IMR-90 (cell line): ENCODE measurements around the gene RBMS3. TPM values are rescaled to one million over a fixed set of nuclear protein-coding genes. Genes with fewer than 3 reads are reported as not detected.

ENCODE experiments used
- ATAC-seq: fragments of 200-7000 bp; cut with Tn5 transposase; 2 replicates; pipeline ENCODE4 v1.9.1; 2020; ENCODE audit warnings: low read depth, mild to moderate bottlenecking, moderate library complexity
- BruUV-seq: library from RNA; stranded (reverse); fragments of 400-500 nt; replicated peaks from 2 replicates; lab custom pipeline; 2021; lab: Mats Ljungman, UMichigan
- CTCF ChIA-PET: fragments of 300-600 bp; formaldehyde crosslinking; extraction: SDS; loops from one replicate; lab custom pipeline; 2021; ENCODE audit warnings: antibody characterized with exemption; lab: Yijun Ruan, JAX
- POLR2A ChIA-PET: fragments of 300-600 bp; sonication (Branson Sonifier 250); formaldehyde crosslinking; loops from one replicate; lab custom pipeline; 2022; ENCODE audit warnings: antibody characterized with exemption; ENCODE audit not compliant: unreplicated experiment; lab: Charles Lee
- DNase-seq: peaks from one replicate; pipeline ENCODE4 v3.0.0; 2013
- H2AFZ ChIP-seq: replicated peaks from 2 replicates; pipeline ENCODE3; 2013; ENCODE audit warnings: low read length, mild to moderate bottlenecking; ENCODE audit not compliant: poor library complexity
- H2AK5ac ChIP-seq: 2 replicates; pipeline ENCODE4 v1.6.1; 2013; ENCODE audit warnings: low read depth, low read length, inconsistent platforms
- H2AK9ac ChIP-seq: replicated peaks from 2 replicates; pipeline ENCODE3; 2013; ENCODE audit warnings: mild to moderate bottlenecking, low read depth, low read length, moderate library complexity; ENCODE audit not compliant: poor library complexity
- H2BK120ac ChIP-seq: 2 replicates; pipeline ENCODE4 v1.6.1; 2013; ENCODE audit warnings: low read depth, low read length, inconsistent platforms
- H2BK15ac ChIP-seq: 3 replicates; pipeline ENCODE4 v1.6.1; 2013; ENCODE audit warnings: low read depth, low read length, inconsistent platforms
- H2BK20ac ChIP-seq: 2 replicates; pipeline ENCODE4 v1.6.1; 2013; ENCODE audit warnings: low read depth, mild to moderate bottlenecking, inconsistent platforms, low read length, moderate library complexity
- H2BK5ac ChIP-seq: 2 replicates; pipeline ENCODE4 v1.6.1; 2013; ENCODE audit warnings: mild to moderate bottlenecking, low read depth, low read length, inconsistent platforms; ENCODE audit not compliant: poor library complexity, severe bottlenecking
- H3K14ac ChIP-seq: replicated peaks from 2 replicates; pipeline ENCODE4 v1.6.1; 2013; ENCODE audit warnings: low read depth, low read length, inconsistent platforms
- H3K18ac ChIP-seq: 2 replicates; pipeline ENCODE4 v1.6.1; 2013; ENCODE audit warnings: low read depth, low read length, control low read depth
- H3K23ac ChIP-seq: 2 replicates; pipeline ENCODE4 v1.6.1; 2013; ENCODE audit warnings: low read depth, low read length, inconsistent platforms
- H3K27ac ChIP-seq: 2 replicates; pipeline ENCODE4 v1.5.1; 2013; ENCODE audit warnings: mild to moderate bottlenecking, control low read depth, low read length; ENCODE audit not compliant: insufficient read depth
- H3K27me3 ChIP-seq: 2 replicates; pipeline ENCODE4 v1.6.1; 2013; ENCODE audit warnings: low read length; ENCODE audit not compliant: control insufficient read depth, insufficient read depth
- H3K36me3 ChIP-seq: 2 replicates; pipeline ENCODE4 v1.6.1; 2013; ENCODE audit warnings: low read length, mixed read lengths; ENCODE audit not compliant: control insufficient read depth, insufficient read depth
- H3K4ac ChIP-seq: 2 replicates; pipeline ENCODE4 v1.6.1; 2013; ENCODE audit warnings: low read depth, low read length, inconsistent platforms
- H3K4me1 ChIP-seq: 2 replicates; pipeline ENCODE4 v1.6.1; 2013; ENCODE audit warnings: low read length, mixed read lengths; ENCODE audit not compliant: control insufficient read depth, insufficient read depth
- H3K4me2 ChIP-seq: 2 replicates; pipeline ENCODE4 v1.6.1; 2013; ENCODE audit warnings: low read depth, mild to moderate bottlenecking, control low read depth, low read length, moderate library complexity
- H3K4me3 ChIP-seq: 2 replicates; pipeline ENCODE4 v1.5.1; 2013; ENCODE audit warnings: low read depth, mild to moderate bottlenecking, control low read depth, low read length, moderate library complexity; ENCODE audit not compliant: insufficient read depth
- H3K56ac ChIP-seq: 2 replicates; pipeline ENCODE4 v1.6.1; 2013; ENCODE audit warnings: low read length, inconsistent platforms; ENCODE audit not compliant: insufficient read depth; ENCODE audit errors: extremely low read depth
- H3K79me1 ChIP-seq, 2 experiments: 2 replicates each; pipeline ENCODE4 v1.6.1; 2013; ENCODE audit warnings: low read length in 2 of 2, inconsistent platforms in 1 of 2, low read depth in 1 of 2
- H3K9ac ChIP-seq: 2 replicates; pipeline ENCODE4 v1.6.1; 2013; ENCODE audit warnings: low read depth, low read length, control low read depth
- H3K9me1 ChIP-seq: 2 replicates; pipeline ENCODE4 v1.6.1; 2013; ENCODE audit warnings: low read length, inconsistent platforms; ENCODE audit not compliant: insufficient read depth
- H3K9me3 ChIP-seq: 2 replicates; pipeline ENCODE4 v1.6.1; 2013; ENCODE audit warnings: low read length; ENCODE audit not compliant: control insufficient read depth, insufficient read depth
- H4K20me1 ChIP-seq: 2 replicates; pipeline ENCODE4 v1.6.1; 2013; ENCODE audit warnings: low read length, inconsistent platforms; ENCODE audit not compliant: insufficient read depth
- H4K5ac ChIP-seq: 2 replicates; pipeline ENCODE4 v1.6.1; 2013; ENCODE audit warnings: mild to moderate bottlenecking, low read depth, low read length, control low read depth
- H4K8ac ChIP-seq, 2 experiments: 2 replicates each; pipeline ENCODE4 v1.6.1; 2013; ENCODE audit warnings: low read depth in 2 of 2, low read length in 2 of 2, control low read depth in 1 of 2, inconsistent platforms in 1 of 2
- H4K91ac ChIP-seq: 2 replicates; pipeline ENCODE4 v1.6.1; 2013; ENCODE audit warnings: low read depth, low read length, inconsistent platforms; ENCODE audit not compliant: insufficient read depth
- BHLHE40 ChIP-seq: fragments of 150-350 bp; IDR thresholded peaks from 2 replicates; pipeline ENCODE4 v1.6.1; 2016; ENCODE audit warnings: mild to moderate bottlenecking, low read depth, low read length
- CEBPB ChIP-seq: IDR thresholded peaks from 2 replicates; pipeline ENCODE4 v1.6.1; 2012; ENCODE audit warnings: low read depth, low read length, improper control_type of control experiment
- FOS ChIP-seq: fragments of 150-350 bp; IDR thresholded peaks from 2 replicates; pipeline ENCODE4 v1.6.1; 2016; ENCODE audit warnings: low read depth, low read length
- RAD21 ChIP-seq: IDR thresholded peaks from 2 replicates; pipeline ENCODE4 v1.6.1; 2012; ENCODE audit warnings: low read length, improper control_type of control experiment
- RFX5 ChIP-seq: IDR thresholded peaks from 2 replicates; pipeline ENCODE4 v1.8.0; 2012; ENCODE audit warnings: low read depth, mild to moderate bottlenecking, low read length, moderate library complexity
- whole genome bisulfite sequencing, 2 experiments: methylation state at CpG; one replicate each; pipeline versions ENCODE4 v1.1.5 to v1.1.7; 2013; ENCODE audit warnings: missing lambda C conversion rate in 2 of 2; ENCODE audit not compliant: insufficient read length in 1 of 2; ENCODE audit errors: extremely low coverage in 2 of 2; 5-methylcytosine and 5-hydroxymethylcytosine counted together
- dilution Hi-C: fragments of 300-500 bp; cut with HindIII; formaldehyde crosslinking; loops from one replicate; pipeline ENCODE4 v1.14.3; 2018; ENCODE audit warnings: low sequenced_read_pairs; ENCODE audit not compliant: unreplicated experiment
- in situ Hi-C: fragments of 300-500 bp; cut with MboI; formaldehyde crosslinking; loops from 3 replicates; pipeline ENCODE4 v1.14.3; 2019; ENCODE audit warnings: low sequenced_read_pairs, inconsistent platforms, mixed read lengths
- intact Hi-C: fragments of 100-400 bp; cut with micrococcal nuclease; formaldehyde crosslinking; loops from 2 replicates; pipeline ENCODE4 v1.10.0; 2022
- polyA plus RNA-seq, 3 experiments: library from polyadenylated mRNA; depleted of rRNA; stranded (reverse); fragments of >200 nt; gene quantifications; 2 replicates each; pipeline ENCODE4 v1.2.3, GENCODE V29; 2012; ENCODE audit warnings: low replicate concordance in 1 of 3
- total RNA-seq: library from RNA; depleted of rRNA; stranded (reverse); fragments of >200 nt; gene quantifications from 2 replicates; pipeline ENCODE4 v1.2.3, GENCODE V29; 2012

RBMS3 gene
- total and polyA plus RNA-seq, 2 of the 4 experiments (the other 2 are of a cell fraction): 15.2 to 127 TPM

DNA sequence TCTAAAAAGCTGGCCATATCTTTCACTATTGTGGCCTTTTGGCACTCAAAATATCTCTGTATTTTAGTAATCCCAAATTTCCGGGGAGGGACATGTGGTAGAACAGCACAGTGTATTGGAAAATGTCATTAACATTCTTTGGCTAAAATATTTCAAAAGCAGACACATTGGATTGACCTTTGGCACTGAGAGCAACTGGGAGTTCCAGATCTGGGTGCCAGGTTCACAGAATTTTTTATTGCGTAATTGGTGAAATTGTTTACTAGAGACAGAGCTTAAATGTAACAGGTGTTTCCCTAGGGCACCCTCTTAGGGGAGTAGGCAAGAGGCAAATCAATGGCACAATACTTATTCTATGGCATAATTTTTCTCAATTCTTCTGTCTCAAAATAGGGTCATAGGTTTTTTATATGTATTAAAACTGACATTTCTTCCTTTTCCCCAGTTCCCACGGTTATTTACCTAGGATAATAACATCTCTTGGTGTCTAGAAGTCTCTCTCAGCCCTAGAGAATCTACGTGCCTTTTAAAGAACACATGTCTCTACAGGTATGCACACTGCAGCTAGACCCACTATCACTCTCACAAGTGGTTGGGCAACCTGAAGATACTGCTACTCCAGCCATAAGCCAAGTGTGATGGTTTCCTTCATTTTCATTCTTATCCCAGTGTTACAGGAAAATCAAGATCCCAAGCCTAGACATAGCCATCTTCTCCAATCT is 10.6 kb downstream of the RBMS3 start:
- Histone ChIP-seq H4K5ac (no peak overlapping the region), H2BK120ac (no peak overlapping the region), H3K36me3 (peaks cover 4% of the 10 kb centered on the region; the same call in 1 of the 2 replicates), H3K4me3 (no peak overlapping the region), H3K27me3 (no peaks in the 10 kb centered on the region), H3K56ac (no peak overlapping the region), H2AK9ac (no peak overlapping the region), H2AK5ac (peak overlapping the region; percentile 27; the same call in 1 of the 2 replicates), H3K14ac (no peak overlapping the region), H3K27ac (no peak overlapping the region), H4K8ac (no peak overlapping the region), H2BK5ac (no peak overlapping the region), H4K91ac (no peak overlapping the region), H3K9me1 (0 out of 2 replicates have a peak, but pooled peaks cover 3% of the 10 kb centered on the region), H2BK15ac (no peak overlapping the region), H3K4ac (no peak overlapping the region), H3K4me2 (no peak overlapping the region), H4K20me1 (peaks cover 6% of the 10 kb centered on the region; the same call in 1 of the 2 replicates), H3K9me3 (no peaks in the 10 kb centered on the region), H2AFZ (no peak overlapping the region), H3K4me1 (peaks cover 3% of the 10 kb centered on the region), H3K23ac (no peak overlapping the region), H2BK20ac (no peak overlapping the region), H3K18ac (no peak overlapping the region), H3K79me1 (peaks cover 26 to 58% of the 10 kb centered on the region in 2 experiments), H3K9ac (no peak overlapping the region)
- intact Hi-C loops (no loop called here), dilution Hi-C loops (no loop called here), in situ Hi-C loops (no loop called here)
- ChIA-PET CTCF (no interaction called here), POLR2A (no interaction called here)
- no peak for DNase-seq
- TF ChIP-seq RFX5 (no peak), FOS (no peak), BHLHE40 (no peak), RAD21 (no peak), CEBPB (peak; percentile 81)
- BruUV-seq: no TSS peak
- no peak for ATAC-seq
- no CpG with 5 or more reads among the region's 4 CpGs for WGBS, 2 experiments
